GM18868 (cell line): ENCODE data around the gene HMGCR.

Experiments
- ATAC-seq: cut with Tn5 transposase; IDR thresholded peaks from one replicate; pipeline ENCODE4 v1.9.1; 2021; ENCODE audit warnings: mild to moderate bottlenecking, moderate library complexity; ENCODE audit not compliant: unreplicated experiment

The HMGCR gene

GRCh38 chr5:75380099-75380498 lies 43.1 kb downstream of the HMGCR start:
- no peak for ATAC-seq

- ATAC-seq, result no peak
These were observed 44.4 kb downstream of the HMGCR start for GRCh38 chr5:75381456-75381855.

GRCh38 chr5:75384218-75384617 lies 47.2 kb downstream of the HMGCR start:
- no peak for ATAC-seq

GRCh38 chr5:75387806-75388205 lies 50.8 kb downstream of the HMGCR start:
- no peak for ATAC-seq

- ATAC-seq, result no peak
These were observed 52.4 kb downstream of the HMGCR start for GRCh38 chr5:75389430-75389829.

GRCh38 chr5:75395277-75395676 lies 58.3 kb downstream of the HMGCR start:
- no peak for ATAC-seq

- no peak for ATAC-seq
These were observed 68.3 kb downstream of the HMGCR start for GRCh38 chr5:75405296-75405695.
